Medulla oblongata (tissue), 1 donor: ENCODE data around the gene ECHS1.

ENCODE experiments used
- DNase-seq: peaks from one replicate; pipeline ENCODE4 v3.0.0-alpha.2; 2015; ENCODE audit errors: extremely low spot score

ECHS1 gene

DNA sequence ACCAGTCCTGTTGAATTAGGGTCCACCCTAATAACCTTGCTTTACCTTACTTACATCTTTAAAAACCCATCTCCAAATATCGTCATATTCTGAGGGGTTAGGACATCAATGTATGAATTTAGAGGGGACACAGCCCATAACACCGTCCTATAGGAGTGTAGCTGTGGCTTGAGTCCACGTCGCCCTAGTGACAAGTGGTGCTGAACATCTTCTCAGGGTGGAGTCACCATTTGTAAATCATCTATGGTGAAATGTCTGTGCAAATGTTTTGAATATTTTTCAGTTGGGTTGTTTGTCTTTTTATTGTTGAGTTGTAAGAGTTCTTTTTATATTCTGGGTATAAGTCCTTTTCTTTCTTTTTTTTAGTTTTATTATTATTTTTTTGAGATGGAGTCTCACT lies 31.2 kb downstream of the ECHS1 start:
- DNase-seq = no peak

GRCh38 chr10:133339708-133340380 lies 33.3 kb downstream of the ECHS1 start:
- DNase-seq = no peak

DNA sequence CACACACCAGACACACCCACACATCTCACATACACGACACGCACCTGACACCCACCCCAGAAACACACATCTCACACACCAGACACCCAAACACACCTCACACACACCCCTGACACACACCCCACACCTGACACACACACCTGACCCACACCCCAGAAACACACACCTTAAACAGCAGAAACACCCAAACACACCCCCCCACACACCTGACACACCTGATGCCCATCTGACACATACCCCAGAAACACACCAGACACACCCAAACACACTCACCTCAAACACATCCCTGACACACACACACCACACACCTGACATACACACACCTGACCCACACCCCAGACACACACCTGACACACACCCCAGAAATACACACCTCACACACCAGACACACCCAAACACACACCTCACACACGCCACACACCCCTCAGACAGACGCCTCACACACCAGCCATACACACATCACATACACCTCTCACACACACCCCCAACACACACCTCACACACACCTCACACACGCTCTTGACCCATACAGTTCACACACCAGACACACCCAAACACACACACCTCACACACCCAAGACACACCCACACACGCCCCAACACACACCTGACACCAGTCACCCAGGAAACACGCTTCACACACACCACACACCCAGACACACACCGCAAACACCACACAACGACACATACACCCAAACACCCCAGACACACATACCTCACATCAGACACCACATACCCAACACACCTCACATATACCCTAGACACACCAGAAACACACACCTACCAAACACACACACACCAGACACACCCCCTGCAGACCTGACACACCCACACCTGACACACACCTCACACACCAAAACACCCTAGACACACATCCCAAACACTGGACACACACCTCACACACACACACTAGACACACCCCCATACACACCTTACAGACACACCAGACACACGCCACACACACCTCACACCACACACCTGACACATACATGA lies 34.8 kb downstream of the ECHS1 start:
- DNase-seq = no peak

DNA sequence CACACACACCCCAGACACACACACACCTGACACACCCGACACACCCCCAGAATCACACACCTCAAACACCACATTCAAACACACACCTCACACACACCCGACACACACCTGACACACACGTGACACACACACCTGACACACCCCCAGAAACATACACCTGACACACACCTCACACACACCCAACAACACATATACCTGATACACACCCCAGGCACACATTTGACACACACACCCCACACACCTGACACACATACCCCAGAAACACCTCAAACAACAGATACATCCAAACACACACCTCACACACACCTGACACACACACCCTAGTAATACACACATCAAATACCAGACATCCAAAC lies 35.8 kb downstream of the ECHS1 start:
- no peak for DNase-seq

GRCh38 chr10:133336577-133337369 lies 36.4 kb downstream of the ECHS1 start, which contains the start of gene CALY:
Gene CALY, minus strand, starts transcription at chr10:133336896. Its CDS starts 7,907 bp downstream, at chr10:133328989.
- DNase-seq = no peak

GRCh38 chr10:133336118-133336576 lies 37.0 kb downstream of the ECHS1 start:
- no peak for DNase-seq

GRCh38 chr10:133335246-133336117 lies 37.7 kb downstream of the ECHS1 start:
- DNase-seq = no peak

DNA sequence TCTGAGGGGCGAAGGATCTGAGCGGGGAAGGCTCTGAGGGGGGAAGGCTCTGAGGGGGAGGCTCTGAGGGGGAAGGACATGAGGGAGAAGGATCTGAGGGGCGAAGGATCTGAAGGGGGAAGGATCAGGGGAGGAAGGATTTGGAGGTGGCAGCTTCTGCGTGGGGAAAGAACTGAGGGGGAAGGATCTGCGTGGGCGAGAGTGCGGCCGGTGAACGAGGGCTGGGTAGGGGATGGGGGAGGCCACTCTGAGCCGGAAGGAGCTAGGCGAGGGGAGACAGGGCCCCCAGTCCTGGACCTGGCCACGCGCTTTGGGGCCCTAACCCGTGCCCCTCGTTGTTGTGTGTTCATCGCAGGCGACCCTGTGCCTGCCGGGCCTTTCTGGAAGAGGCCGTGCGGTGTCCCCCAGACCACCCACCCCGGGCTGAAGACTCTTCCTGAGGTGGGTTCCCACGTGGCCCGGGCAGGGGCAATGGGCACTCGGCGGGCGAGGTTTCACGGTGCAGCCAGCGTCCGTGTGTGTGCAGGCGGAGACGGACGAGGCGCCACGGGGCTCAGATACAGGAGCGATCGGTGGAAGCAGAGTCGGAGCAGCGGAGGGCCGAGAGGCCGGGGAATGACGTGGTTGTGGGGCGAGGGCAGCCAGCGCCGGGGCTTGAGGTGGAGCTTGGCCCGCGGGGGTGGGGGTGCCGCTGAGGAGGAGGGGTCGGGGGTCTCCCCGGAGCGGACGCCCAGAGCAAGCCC lies 38.5 kb downstream of the ECHS1 start:
- DNase-seq = no peak

- no peak for DNase-seq
Observed at GRCh38 chr10:133332936-133333699, 40.0 kb downstream of the ECHS1 start.

- DNase-seq = peak; percentile 90
Observed at GRCh38 chr10:133329491-133330202, 43.5 kb downstream of the ECHS1 start.

- no peak for DNase-seq
Observed at GRCh38 chr10:133328358-133329343, 44.5 kb downstream of the ECHS1 start.

DNA sequence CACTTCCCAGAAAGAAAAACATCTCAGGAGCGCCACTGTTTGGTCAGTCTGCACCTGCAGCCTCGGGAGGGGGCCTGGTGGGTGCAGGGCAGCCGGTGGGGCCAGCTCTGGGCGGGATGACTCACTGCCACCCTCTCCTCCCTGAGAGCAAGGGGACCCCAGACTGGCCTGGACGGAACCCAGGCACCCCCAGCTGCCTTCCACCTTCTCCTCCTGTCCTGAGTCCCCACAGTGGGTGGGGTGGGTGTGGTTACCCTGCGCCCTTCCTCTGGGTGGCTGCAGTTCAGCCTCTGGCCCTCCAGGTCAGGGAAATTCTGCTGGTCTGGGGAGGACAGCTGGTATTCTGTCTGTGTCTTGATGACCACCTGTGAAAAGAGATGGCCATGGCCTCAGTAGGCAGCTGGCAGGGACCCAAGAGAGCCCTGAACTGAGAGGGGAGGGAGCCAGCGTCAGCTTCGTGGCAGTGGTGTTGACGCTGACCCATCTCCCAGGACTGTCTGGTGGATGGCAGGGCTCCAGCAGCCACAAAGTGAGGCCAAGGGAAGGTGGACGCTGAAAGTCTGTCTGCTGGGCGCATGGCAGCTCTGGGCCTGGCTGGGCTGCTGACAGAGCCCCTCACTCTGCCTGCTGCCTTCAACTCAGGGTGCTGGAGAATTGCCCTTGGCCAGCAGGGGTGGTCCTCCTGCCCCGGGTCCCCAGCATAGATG lies 45.4 kb downstream of the ECHS1 start:
- DNase-seq = no peak

DNA sequence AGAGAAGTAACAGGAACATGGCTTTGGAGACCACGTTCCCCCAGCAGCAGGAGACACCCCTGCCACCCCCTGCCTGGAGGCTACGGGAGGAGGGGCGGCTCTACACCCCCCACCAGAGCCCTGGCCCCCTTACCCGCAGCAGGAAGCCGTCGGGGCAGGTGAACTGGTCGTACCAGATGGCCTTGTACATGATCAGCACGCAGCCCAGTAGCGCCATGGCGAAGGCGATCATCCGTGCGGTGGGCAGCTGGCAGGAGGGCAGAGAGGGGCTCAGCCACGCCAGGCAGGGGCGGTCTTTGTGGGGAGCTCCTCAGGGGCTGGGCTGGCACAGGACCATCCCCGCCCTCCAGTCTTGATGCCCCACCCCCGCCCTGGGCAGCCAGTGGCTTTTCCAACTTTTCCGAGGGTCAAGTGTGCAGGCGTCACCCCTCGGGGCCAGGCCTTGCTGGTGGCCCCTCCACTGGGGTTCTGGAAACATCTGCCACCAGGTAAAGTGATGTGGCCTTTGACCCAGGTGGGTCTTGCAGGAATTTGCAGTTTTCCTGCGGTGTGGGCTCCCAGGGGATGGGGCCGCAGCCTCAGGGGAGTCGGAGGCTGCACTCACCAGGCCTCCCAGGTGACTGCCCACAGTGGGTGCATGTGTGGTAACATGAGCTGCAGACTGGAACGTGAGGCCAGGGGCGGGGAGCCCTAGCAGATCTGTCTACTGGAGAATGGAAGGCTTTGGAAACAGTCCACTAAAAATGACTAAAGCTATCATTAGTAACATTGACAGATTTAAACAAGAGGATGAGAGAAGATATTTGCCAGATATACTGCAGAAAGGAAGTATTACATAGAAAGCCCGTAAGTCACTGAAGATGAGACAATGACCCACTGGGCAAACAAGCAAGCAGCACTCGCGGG lies 46.2 kb downstream of the ECHS1 start:
- DNase-seq = no peak

- DNase-seq = no peak
Observed at GRCh38 chr10:133326223-133326551, 47.0 kb downstream of the ECHS1 start.

- no peak for DNase-seq
Observed at GRCh38 chr10:133325440-133326222, 47.5 kb downstream of the ECHS1 start.
